Activated T-helper 1 cell treated with anti-CD3 and anti-CD28 coated beads, Interleukin-12 subunit alpha, Interleukin-12 subunit beta, Interleukin-2, Interleukin-4 antibody, amounts not matched to agents 30 ng/mL and 10 ng/mL and 1 ng/mL, durations not matched to agents 14 hours and 24 hours and 36 hours (primary cell): ENCODE measurements around the gene LRRN2. TPM values are rescaled to one million over a fixed set of nuclear protein-coding genes. Genes with fewer than 3 reads are reported as not detected.
"Not testable (repeated sequence)": the region's sequence is repeated elsewhere in the genome, so short reads cannot be mapped to it uniquely, and the experiment has no call there.

Experiments used
- DNase-seq: peaks from one replicate; pipeline ENCODE4 v3.0.0; 2021; ENCODE audit warnings: low spot score
- H3K27ac Mint-ChIP-seq: one replicate; pipeline ENCODE4 v1.8.0; 2021; ENCODE audit warnings: mild to moderate bottlenecking, mixed read lengths
- H3K27me3 Mint-ChIP-seq: one replicate; pipeline ENCODE4 v1.8.0; 2022; ENCODE audit warnings: mild to moderate bottlenecking, moderate library complexity, mixed read lengths; ENCODE audit not compliant: insufficient read depth
- H3K36me3 Mint-ChIP-seq: one replicate; pipeline ENCODE4 v1.8.0; 2021; ENCODE audit warnings: low read depth, mixed read lengths
- H3K4me1 Mint-ChIP-seq: one replicate; pipeline ENCODE4 v1.8.0; 2021; ENCODE audit warnings: low read depth, mixed read lengths
- H3K4me3 Mint-ChIP-seq: one replicate; pipeline ENCODE4 v1.8.0; 2021; ENCODE audit warnings: mild to moderate bottlenecking, moderate library complexity, mixed read lengths
- H3K9me3 Mint-ChIP-seq: one replicate; pipeline ENCODE4 v1.8.0; 2021; ENCODE audit warnings: mixed read lengths
- intact Hi-C: fragments of 100-400 bp; cut with micrococcal nuclease; formaldehyde crosslinking; loops from one replicate; pipeline ENCODE4 v1.15.1; 2024
- total RNA-seq: library from RNA; stranded (reverse); gene quantifications from 2 replicates; pipeline ENCODE4 v1.2.3, GENCODE V29; 2022

Gene LRRN2
- total RNA-seq, 1 donor from 2014 or later = not detected

DNA sequence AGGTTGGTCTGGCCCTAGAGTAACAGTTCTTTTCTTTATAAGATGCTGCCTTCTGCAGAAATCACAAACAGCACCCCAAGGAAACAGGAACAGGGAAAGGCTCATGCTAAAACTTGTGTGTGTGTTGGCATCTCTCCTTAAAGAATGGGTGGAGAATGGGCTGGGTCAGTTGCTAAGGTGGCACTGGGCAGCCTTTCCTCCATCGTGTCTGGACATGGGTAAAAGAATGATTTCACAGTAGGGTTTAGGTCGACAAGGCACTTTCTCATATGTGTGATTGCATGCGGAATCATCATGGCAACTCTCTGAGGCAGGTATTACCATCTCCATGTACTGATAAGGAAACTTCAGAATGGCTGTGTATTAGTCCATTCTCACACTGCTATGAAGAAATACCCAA, 40.3 kb downstream of the LRRN2 start:
- Mint-ChIP-seq H3K4me1 (peaks cover 7% of the 10 kb centered on the region), H3K27ac (no peak overlapping the region), H3K27me3 (peaks cover 10% of the 10 kb centered on the region), H3K36me3 (no peaks in the 10 kb centered on the region), H3K9me3 (no peaks in the 10 kb centered on the region), H3K4me3 (no peak overlapping the region)
- intact Hi-C loops = no loop called here
- DNase-seq = no peak

DNA sequence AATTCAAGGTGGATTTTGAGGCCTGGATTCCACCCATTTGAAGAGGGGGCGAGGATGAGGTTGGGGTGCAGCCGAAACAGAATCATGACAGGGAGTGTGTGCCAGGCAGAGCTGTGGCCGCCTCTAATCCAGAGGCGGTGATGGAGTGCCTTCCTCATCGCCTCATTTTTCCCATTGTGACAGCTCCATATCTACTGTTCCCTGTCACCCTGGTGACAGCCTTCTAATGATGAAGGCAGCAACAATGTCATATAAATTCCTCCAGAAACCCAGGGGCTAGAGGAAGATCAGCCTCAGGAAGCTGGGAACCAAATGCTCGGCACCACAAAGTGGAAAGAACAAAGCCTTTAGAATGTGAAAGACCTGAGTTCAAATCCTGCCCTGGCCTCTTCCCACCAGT, 42.0 kb downstream of the LRRN2 start:
- Mint-ChIP-seq H3K27ac (no peak overlapping the region), H3K4me3 (no peak overlapping the region), H3K27me3 (peaks cover 10% of the 10 kb centered on the region), H3K9me3 (no peaks in the 10 kb centered on the region), H3K36me3 (no peaks in the 10 kb centered on the region), H3K4me1 (peaks cover 7% of the 10 kb centered on the region)
- intact Hi-C loops = no loop called here
- no peak for DNase-seq

DNA sequence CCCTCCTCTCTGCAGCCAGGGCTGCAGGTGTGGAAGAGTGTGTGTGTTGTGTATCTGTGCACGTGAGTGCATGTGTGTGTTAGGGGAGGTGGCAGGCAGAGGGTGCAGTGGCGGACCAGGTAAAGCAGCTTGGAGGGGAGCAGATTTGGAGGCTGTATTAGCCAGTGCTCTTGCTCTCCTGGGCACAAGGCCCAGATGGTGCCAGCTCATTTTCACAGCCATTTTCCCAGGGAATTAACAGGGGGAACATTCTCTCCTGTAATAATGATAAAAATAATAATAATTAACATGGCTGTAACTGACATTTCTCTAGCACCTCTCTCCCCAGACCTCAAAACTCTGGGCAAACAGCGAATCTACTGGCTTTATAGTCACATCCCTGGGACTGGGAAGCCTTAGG, 43.6 kb downstream of the LRRN2 start:
- Mint-ChIP-seq H3K36me3 (no peaks in the 10 kb centered on the region), H3K4me3 (no peak overlapping the region), H3K9me3 (no peaks in the 10 kb centered on the region), H3K27me3 (peaks cover 10% of the 10 kb centered on the region), H3K27ac (no peak overlapping the region), H3K4me1 (peaks cover 1% of the 10 kb centered on the region)
- DNase-seq = no peak
- intact Hi-C loops = no loop called here

DNA sequence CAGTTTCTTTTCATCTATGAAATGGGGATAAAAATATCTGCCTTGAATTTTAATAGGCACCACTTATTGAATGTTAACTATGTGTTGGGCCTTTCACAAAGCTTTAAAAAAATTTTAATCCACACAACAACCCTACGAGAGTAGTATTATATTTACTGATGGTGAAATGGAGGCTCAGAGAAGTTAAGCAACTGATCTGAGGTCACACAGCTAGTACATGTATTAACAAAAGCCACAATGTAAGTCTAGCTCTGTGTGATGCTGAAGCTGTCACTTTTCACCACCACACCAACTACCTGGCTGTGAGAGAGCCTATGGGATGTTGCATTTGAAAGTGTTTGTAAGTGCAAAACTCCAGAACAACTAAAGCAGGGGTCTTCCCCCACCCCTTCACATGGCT, 44.1 kb downstream of the LRRN2 start:
- H3K27me3 Mint-ChIP-seq = peaks cover 12% of the 10 kb centered on the region
- no peaks in the 10 kb centered on the region for H3K9me3 Mint-ChIP-seq
- no peak for DNase-seq
- no peak overlapping the region for H3K27ac Mint-ChIP-seq
- no peak overlapping the region for H3K4me3 Mint-ChIP-seq
- no peaks in the 10 kb centered on the region for H3K4me1 Mint-ChIP-seq
- intact Hi-C loops = no loop called here
- no peaks in the 10 kb centered on the region for H3K36me3 Mint-ChIP-seq

DNA sequence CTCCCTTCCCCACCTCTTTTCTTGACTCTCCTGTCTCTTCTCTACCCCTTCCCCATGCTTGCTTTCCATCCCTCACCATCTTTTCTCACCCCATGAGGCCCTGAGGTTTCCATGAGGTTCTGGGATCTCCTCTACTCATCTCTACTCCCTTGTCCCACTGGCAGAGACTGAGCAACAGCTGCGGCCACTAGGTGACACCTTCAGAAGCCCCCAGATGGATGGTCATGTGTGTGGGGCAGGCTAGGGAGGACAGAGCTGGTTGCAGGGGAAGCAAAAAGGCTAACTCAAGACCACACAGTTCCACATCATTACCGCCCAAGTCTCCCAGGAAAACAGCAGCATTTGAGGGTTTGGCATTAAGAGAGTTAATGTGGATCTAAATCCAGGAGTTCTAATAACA, 45.0 kb downstream of the LRRN2 start:
- intact Hi-C loops = no loop called here
- DNase-seq = no peak

DNA sequence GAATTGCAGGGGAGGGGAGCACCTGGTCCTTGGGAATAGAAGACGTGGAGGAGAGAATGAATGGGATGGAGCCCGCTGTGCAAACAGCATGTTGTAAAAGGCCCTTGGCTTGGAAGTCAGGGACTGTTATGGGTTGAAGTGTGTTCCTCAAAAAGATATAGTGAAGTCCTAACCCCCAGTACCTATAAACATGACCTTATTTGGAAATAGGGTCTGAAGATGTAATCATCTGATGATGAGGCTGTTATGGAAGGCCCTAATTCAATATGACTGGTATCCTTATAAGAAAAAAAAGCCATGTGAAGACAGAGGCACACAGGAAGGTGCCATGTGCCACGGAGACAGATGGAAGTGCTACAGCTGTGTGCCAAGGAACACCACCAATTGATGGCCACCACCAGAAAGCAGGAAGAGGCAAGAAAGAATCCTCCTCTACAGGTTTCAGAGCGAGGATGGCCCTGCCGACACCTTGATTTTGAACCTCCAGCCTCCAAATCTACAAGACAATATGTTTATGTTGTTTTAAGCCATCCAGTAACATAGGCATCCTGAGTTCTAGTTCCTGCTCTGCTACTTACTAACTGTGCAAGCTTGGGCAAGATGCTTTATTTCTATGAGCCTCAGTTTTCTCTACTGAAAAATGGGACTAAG, 51.2 kb downstream of the LRRN2 start:
- H3K27ac Mint-ChIP-seq = no peak overlapping the region
- intact Hi-C loops = no loop called here
- H3K4me1 Mint-ChIP-seq = no peaks in the 10 kb centered on the region
- H3K9me3 Mint-ChIP-seq = no peaks in the 10 kb centered on the region
- H3K36me3 Mint-ChIP-seq = no peaks in the 10 kb centered on the region
- peaks cover 11% of the 10 kb centered on the region for H3K27me3 Mint-ChIP-seq
- DNase-seq = no peak
- H3K4me3 Mint-ChIP-seq = no peak overlapping the region

More for the DNA sequence above, 45.0 kb downstream of the LRRN2 start:
- no peak overlapping the region for H3K27ac Mint-ChIP-seq
- H3K9me3 Mint-ChIP-seq = no peaks in the 10 kb centered on the region
- H3K36me3 Mint-ChIP-seq = no peaks in the 10 kb centered on the region
- no peaks in the 10 kb centered on the region for H3K4me1 Mint-ChIP-seq
- peaks cover 12% of the 10 kb centered on the region for H3K27me3 Mint-ChIP-seq
- no peak overlapping the region for H3K4me3 Mint-ChIP-seq

DNA sequence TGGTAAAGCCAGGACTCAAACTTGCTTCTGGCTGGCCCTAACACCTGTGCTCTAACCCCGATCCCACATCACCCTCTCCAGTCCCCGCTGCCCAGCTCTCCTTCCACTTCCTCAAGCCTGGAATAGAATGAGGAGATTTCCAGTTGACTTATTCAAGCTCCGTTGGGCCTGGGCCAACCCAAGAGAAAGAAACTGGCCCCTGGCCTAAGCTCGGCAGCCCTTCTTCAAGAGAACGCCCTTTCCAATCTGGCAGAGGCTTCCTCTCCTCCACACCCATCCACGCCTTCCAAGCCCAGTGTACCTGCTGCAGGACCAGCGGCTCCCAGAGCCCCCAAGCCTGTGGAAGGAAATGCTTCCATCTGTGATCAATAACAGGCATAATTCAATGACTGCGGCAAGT, 51.9 kb downstream of the LRRN2 start:
- no peak overlapping the region for H3K27ac Mint-ChIP-seq
- intact Hi-C loops = no loop called here
- H3K27me3 Mint-ChIP-seq = peaks cover 11% of the 10 kb centered on the region
- H3K4me3 Mint-ChIP-seq = no peak overlapping the region
- no peaks in the 10 kb centered on the region for H3K4me1 Mint-ChIP-seq
- DNase-seq = no peak
- no peaks in the 10 kb centered on the region for H3K9me3 Mint-ChIP-seq
- no peaks in the 10 kb centered on the region for H3K36me3 Mint-ChIP-seq

DNA sequence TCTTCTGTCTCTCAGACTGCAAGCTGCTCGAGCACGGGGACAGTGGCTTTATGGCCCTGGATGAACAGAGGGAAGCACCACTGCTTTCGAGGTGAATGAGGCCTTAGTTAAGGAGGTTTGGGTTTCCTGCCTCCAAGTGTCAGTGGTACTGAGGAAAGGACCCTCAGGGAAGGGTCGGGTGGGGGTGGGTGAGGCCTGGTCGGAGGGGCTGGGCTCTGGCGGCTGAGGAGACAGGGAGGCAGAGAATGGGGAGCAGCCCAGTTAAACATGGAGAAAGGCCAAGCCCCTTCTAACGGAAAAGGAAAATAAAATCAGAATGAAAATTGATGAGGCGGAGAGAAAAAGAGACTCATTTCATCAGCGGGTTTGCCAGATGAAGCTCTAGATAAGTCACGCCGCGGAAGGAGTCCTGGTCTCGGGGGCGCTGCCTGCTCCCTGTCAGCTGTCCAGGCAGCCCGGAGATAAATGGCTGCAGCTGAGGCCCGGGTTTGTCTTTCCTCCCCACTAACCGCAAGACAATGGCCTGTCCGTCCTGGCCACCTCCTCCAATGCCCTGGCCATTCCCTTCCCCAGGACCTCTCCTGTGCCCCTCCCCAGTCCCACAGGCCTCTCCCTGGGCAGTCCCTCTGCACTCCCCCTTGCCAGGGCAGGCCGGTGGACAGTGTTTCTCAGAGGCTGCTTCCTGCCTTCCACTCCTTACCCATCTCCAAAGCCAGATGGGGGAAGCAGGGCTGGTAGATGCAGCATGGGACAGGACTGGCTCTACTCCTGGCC, 55.2 kb downstream of the LRRN2 start:
- no peak overlapping the region for H3K27ac Mint-ChIP-seq
- H3K36me3 Mint-ChIP-seq = no peaks in the 10 kb centered on the region
- intact Hi-C loops = no loop called here
- H3K4me3 Mint-ChIP-seq = no peak overlapping the region
- no peaks in the 10 kb centered on the region for H3K4me1 Mint-ChIP-seq
- H3K27me3 Mint-ChIP-seq = peaks cover 10% of the 10 kb centered on the region
- no peaks in the 10 kb centered on the region for H3K9me3 Mint-ChIP-seq
- no peak for DNase-seq

DNA sequence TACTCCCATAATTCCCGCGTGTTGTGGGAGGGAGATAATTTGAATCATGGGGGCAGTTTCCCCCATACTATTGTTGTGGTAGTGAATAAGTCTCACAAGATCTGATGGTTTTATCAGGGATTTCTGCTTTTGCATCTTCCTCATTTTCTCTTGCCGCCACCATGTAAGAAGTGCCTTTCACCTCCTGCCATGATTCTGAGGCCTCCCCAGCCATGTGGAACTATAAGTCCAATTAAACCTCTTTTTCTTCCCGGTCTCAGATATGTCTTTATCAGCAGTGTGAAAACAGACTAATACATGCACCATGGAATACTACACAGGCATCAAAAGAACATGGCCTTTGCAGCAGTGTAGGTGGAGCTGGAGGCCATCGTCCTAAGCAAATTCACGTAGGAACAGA, 56.1 kb downstream of the LRRN2 start:
- H3K4me3 Mint-ChIP-seq, H3K27me3 Mint-ChIP-seq, H3K36me3 Mint-ChIP-seq, H3K4me1 Mint-ChIP-seq, intact Hi-C loops, DNase-seq, H3K27ac Mint-ChIP-seq, H3K9me3 Mint-ChIP-seq: not testable (repeated sequence)

DNA sequence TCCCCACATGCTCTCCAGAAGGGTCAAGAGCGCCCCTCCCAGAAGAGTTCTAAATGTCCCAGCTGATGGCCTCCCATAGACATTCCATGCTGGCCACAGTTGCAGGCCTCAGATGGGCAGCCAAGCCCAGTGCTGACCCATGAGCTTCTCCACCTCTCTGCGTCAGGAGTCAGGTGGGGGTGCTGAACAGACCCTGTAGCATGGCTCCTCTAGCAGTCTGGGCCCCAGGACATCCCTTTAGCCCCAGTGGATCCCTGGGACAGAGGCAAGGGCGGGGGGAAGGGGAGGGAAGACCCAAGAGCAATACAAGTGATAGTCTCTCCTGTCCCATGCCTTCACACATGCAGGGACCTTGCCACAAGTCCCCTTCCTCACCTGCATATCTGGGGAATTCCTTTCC, 56.7 kb downstream of the LRRN2 start:
- intact Hi-C loops = no loop called here
- DNase-seq = no peak
- H3K9me3 Mint-ChIP-seq = no peaks in the 10 kb centered on the region
- no peaks in the 10 kb centered on the region for H3K4me1 Mint-ChIP-seq
- H3K27me3 Mint-ChIP-seq = peaks cover 10% of the 10 kb centered on the region
- H3K4me3 Mint-ChIP-seq = no peak overlapping the region
- no peak overlapping the region for H3K27ac Mint-ChIP-seq
- no peaks in the 10 kb centered on the region for H3K36me3 Mint-ChIP-seq

DNA sequence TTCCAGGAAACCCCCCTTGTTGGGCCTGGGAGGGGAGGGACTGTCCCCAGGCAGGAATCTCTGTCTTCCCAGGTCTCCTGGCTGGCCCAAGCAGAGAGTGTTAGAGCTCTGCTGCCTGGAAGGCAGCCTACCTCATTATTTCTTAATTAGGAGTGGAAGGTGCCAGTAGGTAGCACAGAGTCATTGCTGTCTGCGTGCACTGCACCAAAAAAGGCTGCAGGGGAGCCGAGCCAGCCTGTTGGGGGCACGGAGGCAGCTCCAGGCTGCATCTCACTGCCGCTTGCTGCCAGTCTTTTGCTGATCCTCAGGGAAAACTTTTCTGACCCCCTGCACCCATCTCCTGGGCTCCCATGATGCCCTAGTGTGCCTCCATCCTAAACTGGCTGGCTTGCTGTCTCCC, 58.1 kb downstream of the LRRN2 start:
- intact Hi-C loops = no loop called here
- no peak for DNase-seq
- Mint-ChIP-seq H3K9me3 (no peaks in the 10 kb centered on the region), H3K4me1 (no peaks in the 10 kb centered on the region), H3K36me3 (no peaks in the 10 kb centered on the region), H3K4me3 (no peak overlapping the region), H3K27ac (no peak overlapping the region), H3K27me3 (peaks cover 10% of the 10 kb centered on the region)

DNA sequence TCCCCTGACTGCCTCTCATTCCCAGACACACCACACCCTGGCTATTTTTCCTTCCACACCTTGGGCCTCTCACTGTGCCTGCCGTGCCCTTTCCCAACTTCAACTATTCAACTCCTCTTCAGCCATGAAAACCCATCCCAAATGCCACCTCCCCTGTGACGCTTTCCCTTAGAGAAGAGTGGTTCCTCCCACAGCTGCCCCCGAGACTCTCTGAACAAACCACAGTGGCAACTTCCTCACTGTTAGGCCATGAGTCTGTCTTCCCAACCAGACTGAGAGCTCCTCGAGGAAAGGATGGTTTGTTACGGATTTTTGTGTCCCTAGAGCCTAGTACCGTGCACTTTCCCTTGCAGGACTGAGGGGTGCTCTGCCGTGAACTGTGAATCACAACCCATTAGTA, 59.2 kb downstream of the LRRN2 start:
- H3K4me3 Mint-ChIP-seq = no peak overlapping the region
- H3K27ac Mint-ChIP-seq = no peak overlapping the region
- H3K36me3 Mint-ChIP-seq = no peaks in the 10 kb centered on the region
- no peak for DNase-seq
- no peaks in the 10 kb centered on the region for H3K4me1 Mint-ChIP-seq
- peaks cover 6% of the 10 kb centered on the region for H3K27me3 Mint-ChIP-seq
- intact Hi-C loops = no loop called here
- H3K9me3 Mint-ChIP-seq = no peaks in the 10 kb centered on the region

DNA sequence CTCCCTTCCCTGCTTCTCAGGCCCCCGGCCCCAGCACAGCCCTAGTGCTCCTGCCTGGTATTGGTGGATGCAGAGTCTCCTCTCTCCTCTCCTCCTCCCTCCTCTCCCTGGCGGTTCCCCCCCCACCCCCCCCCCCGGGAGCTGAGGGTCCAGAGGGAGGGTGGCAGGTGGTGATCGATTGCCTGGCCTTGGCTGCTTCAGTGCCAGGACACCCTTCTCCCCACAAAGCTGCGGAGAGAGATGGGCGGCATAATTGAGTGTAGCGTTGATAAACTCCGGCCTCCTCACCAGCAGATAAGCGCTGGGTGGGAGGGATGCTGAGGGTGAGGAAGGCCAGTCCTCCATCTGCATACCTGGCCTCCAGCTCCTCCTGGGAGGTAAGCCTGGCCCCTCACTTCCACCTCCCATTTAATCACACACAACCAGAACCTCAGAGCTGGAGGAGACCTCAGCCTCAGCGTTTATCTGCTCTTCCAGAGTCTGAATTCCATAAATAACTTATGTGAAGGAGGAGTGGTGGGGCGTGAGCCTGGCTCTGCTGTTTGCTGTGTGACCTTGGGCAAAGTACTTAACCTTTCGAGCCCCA, 60.8 kb downstream of the LRRN2 start:
- no peak for DNase-seq
- H3K4me3 Mint-ChIP-seq = no peak overlapping the region
- H3K27me3 Mint-ChIP-seq = no peaks in the 10 kb centered on the region
- intact Hi-C loops = no loop called here
- H3K27ac Mint-ChIP-seq = no peak overlapping the region
- H3K4me1 Mint-ChIP-seq = no peaks in the 10 kb centered on the region
- no peaks in the 10 kb centered on the region for H3K36me3 Mint-ChIP-seq
- no peaks in the 10 kb centered on the region for H3K9me3 Mint-ChIP-seq
